ENCODE data around the gene SHB.

Gene SHB

DNA sequence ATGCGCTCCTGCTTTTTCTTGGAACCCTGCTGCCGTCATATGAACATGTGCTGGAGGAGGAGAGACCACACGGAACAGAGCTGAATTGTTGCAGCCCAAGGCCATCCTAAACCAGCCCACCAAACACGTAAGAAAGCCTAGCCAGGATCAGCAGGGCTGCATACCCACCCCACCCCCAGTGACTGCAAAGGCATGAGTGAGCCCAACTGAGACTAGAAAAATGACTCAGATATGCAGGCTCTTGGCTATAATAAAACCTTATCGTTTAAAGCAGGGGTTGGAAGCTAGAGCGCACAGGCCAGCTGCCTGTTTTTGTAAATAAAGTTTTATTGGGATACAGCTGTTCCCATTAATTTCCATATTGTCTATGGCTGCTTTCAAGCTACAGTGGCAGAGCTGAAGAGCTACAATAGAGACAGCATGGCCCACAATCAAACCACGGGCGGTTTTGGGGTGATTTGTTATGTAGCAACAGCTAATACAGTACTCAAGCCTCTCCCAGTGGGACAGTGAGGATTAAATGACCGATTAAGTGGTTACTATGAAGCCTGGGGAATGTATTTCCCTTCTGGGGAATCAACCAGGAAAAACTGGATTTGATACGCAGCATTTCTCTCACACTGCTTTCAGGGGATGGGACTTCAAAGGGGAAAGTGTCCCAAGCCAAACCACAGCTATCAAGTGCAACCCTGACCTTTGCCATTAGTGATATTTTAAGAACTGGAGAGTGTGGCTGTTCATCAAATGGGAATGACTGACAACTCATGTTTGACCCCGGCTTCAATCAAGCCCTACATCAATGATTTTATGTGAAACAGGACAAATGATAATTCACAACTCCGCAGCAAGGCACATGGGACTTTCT lies 6.3 kb downstream of the SHB start (continued):
- TF ChIP-seq, protein P1, sequence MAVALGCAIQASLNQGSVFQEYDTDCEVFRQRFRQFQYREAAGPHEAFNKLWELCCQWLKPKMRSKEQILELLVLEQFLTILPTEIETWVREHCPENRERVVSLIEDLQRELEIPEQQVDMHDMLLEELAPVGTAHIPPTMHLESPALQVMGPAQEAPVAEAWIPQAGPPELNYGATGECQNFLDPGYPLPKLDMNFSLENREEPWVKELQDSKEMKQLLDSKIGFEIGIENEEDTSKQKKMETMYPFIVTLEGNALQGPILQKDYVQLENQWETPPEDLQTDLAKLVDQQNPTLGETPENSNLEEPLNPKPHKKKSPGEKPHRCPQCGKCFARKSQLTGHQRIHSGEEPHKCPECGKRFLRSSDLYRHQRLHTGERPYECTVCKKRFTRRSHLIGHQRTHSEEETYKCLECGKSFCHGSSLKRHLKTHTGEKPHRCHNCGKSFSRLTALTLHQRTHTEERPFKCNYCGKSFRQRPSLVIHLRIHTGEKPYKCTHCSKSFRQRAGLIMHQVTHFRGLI (tag by site-specific recombination; IDR thresholded peaks at IDR 0.05) = peak; percentile 93
- no peak for TF ChIP-seq ZNF791 (tag by site-specific recombination; IDR thresholded peaks at IDR 0.05)
- TF ChIP-seq MYNN (tag by site-specific recombination; IDR thresholded peaks at IDR 0.05; ENCODE audit: borderline replicate concordance) = no peak
- peak; percentile 66 for TF ChIP-seq ZXDB (tag by site-specific recombination; IDR thresholded peaks at IDR 0.05)
- no peak for TF ChIP-seq ZNF10 (tag by site-specific recombination; IDR thresholded peaks at IDR 0.05)
- no peak for TF ChIP-seq ZNF416 (tag by site-specific recombination; IDR thresholded peaks at IDR 0.05)
- no peak for TF ChIP-seq ZNF792 (tag by site-specific recombination; IDR thresholded peaks at IDR 0.05)

DNA sequence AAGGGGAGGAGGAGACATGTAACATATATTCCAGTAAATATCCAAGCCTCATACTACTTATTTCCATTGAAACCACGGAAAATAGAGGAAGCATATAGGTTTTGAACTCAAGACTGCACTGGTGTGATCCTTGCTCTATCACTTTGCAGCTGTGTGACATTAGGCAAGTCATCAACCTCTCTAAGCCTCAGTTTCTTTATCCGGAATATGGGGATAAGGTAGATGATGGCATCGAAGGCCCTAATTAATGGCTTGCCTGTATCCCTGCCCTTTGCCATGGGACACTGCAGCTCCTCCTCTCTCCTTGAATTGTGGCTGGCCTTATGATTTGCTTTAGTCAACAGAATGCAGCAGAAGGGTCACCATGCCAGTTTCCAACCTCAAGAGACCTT lies 6.9 kb downstream of the SHB start:
- ChIA-PET POLR2A (interaction anchor here (0.6 kb wide), 1 partner anchor 18 kb away, joined by 4 read pairs; no protein-coding TSS in a partner anchor), CTCF (interaction anchor here (1.0 to 1.4 kb wide), 3 partner anchors 98 to 296 kb away, joined by 3 to 4 read pairs (median 3); no protein-coding TSS in a partner anchor)
- Histone ChIP-seq H3K27ac (ENCODE audit: extremely low read depth, low read depth, low read length) (no peak overlapping the region), H3K4me3 (ENCODE audit: low read depth, low read length) (no peak overlapping the region), H3K9me3 (ENCODE audit: control insufficient read depth, insufficient read depth, low read depth, low read length) (no peaks in the 10 kb centered on the region), H3K4me1 (ENCODE audit: control insufficient read depth, insufficient read depth, low read length) (peaks cover 5% of the 10 kb centered on the region), H3K36me3 (ENCODE audit: control insufficient read depth in 2 of 2, insufficient read depth in 1 of 2, low read length in 2 of 2) (peaks cover 0 to 62% of the 10 kb centered on the region in 2 experiments; a peak in 1 of 3 replicates)
- TF ChIP-seq ZNF324 (tag by site-specific recombination; IDR thresholded peaks at IDR 0.05) (no peak), ZNF830 (tag by site-specific recombination; IDR thresholded peaks at IDR 0.05; ENCODE audit: low read depth) (no peak), ZNF366 (tag by site-specific recombination; conservative IDR thresholded peaks at IDR 0.05) (no peak), ZBTB1 (tag by site-specific recombination; IDR thresholded peaks at IDR 0.05) (no peak), GFI1B (tag by site-specific recombination; IDR thresholded peaks at IDR 0.05) (no peak), ZNF416 (tag by site-specific recombination; IDR thresholded peaks at IDR 0.05) (no peak), SP3 (tag by site-specific recombination; IDR thresholded peaks at IDR 0.05) (no peak), ZNF555 (tag by site-specific recombination; conservative IDR thresholded peaks at IDR 0.05) (no peak), ZNF768 (tag by site-specific recombination; IDR thresholded peaks at IDR 0.05) (no peak), ZFP3 (tag by site-specific recombination; IDR thresholded peaks at IDR 0.05; ENCODE audit: low read depth) (no peak)

DNA sequence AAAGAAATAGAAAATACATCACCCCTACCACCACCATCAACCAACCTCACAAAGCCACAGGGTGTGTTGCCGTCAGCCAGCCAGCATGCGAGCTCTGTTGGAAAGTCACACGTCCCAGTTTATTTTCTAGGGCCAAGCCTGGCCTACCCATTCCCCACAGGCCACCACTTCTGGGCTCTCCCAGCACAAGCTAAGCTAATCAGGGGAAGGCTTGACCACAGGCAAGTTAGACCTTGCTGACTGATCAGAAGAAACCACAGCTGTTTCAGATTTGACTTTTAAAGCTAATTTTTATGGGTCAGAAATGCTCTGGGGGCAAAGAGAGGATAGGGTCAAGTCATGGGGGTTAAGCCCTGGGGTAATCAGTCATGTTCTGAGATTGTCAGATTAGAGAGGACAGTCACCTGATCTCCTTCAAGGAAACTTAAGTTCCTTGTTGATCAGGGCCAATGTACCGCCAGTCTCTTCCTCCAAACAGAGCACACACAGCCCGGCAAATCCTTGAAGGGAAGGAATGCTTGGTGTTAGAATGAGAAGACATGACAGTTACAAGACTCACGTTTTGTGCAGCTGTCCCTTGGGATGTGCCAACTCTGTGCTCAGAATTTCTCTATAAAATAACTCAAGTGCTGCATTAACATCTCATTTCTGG lies 7.6 kb downstream of the SHB start:
- TF ChIP-seq, protein P2, sequence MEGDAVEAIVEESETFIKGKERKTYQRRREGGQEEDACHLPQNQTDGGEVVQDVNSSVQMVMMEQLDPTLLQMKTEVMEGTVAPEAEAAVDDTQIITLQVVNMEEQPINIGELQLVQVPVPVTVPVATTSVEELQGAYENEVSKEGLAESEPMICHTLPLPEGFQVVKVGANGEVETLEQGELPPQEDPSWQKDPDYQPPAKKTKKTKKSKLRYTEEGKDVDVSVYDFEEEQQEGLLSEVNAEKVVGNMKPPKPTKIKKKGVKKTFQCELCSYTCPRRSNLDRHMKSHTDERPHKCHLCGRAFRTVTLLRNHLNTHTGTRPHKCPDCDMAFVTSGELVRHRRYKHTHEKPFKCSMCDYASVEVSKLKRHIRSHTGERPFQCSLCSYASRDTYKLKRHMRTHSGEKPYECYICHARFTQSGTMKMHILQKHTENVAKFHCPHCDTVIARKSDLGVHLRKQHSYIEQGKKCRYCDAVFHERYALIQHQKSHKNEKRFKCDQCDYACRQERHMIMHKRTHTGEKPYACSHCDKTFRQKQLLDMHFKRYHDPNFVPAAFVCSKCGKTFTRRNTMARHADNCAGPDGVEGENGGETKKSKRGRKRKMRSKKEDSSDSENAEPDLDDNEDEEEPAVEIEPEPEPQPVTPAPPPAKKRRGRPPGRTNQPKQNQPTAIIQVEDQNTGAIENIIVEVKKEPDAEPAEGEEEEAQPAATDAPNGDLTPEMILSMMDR (tag by site-specific recombination; IDR thresholded peaks at IDR 0.05) = no peak
- TF ChIP-seq ZNF10 (tag by site-specific recombination; IDR thresholded peaks at IDR 0.05) (no peak), ZNF658 (tag by site-specific recombination; IDR thresholded peaks at IDR 0.05) (no peak), ZNF558 (tag by site-specific recombination; IDR thresholded peaks at IDR 0.05) (no peak), ZIC2 (tag by site-specific recombination; IDR thresholded peaks at IDR 0.05) (peak; percentile 31; the same call in 1 of the 2 replicates)
- TF ChIP-seq, protein P3, sequence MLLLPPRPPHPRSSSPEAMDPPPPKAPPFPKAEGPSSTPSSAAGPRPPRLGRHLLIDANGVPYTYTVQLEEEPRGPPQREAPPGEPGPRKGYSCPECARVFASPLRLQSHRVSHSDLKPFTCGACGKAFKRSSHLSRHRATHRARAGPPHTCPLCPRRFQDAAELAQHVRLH (tag by site-specific recombination; IDR thresholded peaks at IDR 0.05) = no peak
- TF ChIP-seq, protein P4, sequence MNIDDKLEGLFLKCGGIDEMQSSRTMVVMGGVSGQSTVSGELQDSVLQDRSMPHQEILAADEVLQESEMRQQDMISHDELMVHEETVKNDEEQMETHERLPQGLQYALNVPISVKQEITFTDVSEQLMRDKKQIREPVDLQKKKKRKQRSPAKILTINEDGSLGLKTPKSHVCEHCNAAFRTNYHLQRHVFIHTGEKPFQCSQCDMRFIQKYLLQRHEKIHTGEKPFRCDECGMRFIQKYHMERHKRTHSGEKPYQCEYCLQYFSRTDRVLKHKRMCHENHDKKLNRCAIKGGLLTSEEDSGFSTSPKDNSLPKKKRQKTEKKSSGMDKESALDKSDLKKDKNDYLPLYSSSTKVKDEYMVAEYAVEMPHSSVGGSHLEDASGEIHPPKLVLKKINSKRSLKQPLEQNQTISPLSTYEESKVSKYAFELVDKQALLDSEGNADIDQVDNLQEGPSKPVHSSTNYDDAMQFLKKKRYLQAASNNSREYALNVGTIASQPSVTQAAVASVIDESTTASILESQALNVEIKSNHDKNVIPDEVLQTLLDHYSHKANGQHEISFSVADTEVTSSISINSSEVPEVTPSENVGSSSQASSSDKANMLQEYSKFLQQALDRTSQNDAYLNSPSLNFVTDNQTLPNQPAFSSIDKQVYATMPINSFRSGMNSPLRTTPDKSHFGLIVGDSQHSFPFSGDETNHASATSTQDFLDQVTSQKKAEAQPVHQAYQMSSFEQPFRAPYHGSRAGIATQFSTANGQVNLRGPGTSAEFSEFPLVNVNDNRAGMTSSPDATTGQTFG (tag by site-specific recombination; IDR thresholded peaks at IDR 0.05; ENCODE audit: borderline replicate concordance) = no peak
- ChIA-PET POLR2A (interaction anchor here (0.6 to 1.3 kb wide), 3 partner anchors 18 to 310 kb away, joined by 4 to 6 read pairs (median 4); no protein-coding TSS in a partner anchor), CTCF (interaction anchor here (0.6 to 1.4 kb wide), 3 partner anchors 36 to 100 kb away, joined by 3 to 4 read pairs (median 3); no protein-coding TSS in a partner anchor)
- Histone ChIP-seq H3K4me1 (ENCODE audit: control insufficient read depth, insufficient read depth, low read length) (peaks cover 5% of the 10 kb centered on the region), H3K36me3 (ENCODE audit: control insufficient read depth in 2 of 2, insufficient read depth in 1 of 2, low read length in 2 of 2) (peaks cover 0 to 59% of the 10 kb centered on the region in 2 experiments; a peak in 1 of 3 replicates), H3K9me3 (ENCODE audit: control insufficient read depth, insufficient read depth, low read depth, low read length) (no peaks in the 10 kb centered on the region), H3K27ac (ENCODE audit: extremely low read depth, low read depth, low read length) (no peak overlapping the region), H3K4me3 (ENCODE audit: low read depth, low read length) (no peak overlapping the region)
